GM19035 (cell line): ENCODE data around the gene COL9A2.

ENCODE experiments used
- ATAC-seq: cut with Tn5 transposase; IDR thresholded peaks from one replicate; pipeline ENCODE4 v1.9.1; 2021; ENCODE audit not compliant: unreplicated experiment

The COL9A2 gene

DNA sequence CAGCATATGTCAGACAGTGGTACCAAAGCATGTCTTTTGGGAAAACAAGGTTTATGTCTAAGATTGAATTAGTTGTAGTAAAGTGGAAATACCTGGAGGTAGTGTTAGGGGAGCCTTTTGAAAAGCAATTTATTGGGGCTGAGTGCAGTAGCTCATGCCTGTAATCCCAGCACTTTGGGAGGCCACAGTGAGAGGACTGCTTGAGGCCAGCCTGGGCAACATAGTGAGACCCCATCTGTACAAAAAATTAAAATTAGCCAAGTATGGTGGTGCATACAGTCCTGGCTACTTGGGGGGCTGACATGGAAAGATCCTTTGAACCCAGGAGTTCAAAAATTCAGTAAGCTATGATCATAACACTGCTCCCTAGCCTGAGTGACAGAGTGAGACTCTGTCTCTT lies 51.8 kb downstream of the COL9A2 start:
- no peak for ATAC-seq

- no peak for ATAC-seq
These were observed 52.7 kb downstream of the COL9A2 start for GRCh38 chr1:40264354-40264781.

- no peak for ATAC-seq
These were observed 58.7 kb downstream of the COL9A2 start for GRCh38 chr1:40258445-40258769.

DNA sequence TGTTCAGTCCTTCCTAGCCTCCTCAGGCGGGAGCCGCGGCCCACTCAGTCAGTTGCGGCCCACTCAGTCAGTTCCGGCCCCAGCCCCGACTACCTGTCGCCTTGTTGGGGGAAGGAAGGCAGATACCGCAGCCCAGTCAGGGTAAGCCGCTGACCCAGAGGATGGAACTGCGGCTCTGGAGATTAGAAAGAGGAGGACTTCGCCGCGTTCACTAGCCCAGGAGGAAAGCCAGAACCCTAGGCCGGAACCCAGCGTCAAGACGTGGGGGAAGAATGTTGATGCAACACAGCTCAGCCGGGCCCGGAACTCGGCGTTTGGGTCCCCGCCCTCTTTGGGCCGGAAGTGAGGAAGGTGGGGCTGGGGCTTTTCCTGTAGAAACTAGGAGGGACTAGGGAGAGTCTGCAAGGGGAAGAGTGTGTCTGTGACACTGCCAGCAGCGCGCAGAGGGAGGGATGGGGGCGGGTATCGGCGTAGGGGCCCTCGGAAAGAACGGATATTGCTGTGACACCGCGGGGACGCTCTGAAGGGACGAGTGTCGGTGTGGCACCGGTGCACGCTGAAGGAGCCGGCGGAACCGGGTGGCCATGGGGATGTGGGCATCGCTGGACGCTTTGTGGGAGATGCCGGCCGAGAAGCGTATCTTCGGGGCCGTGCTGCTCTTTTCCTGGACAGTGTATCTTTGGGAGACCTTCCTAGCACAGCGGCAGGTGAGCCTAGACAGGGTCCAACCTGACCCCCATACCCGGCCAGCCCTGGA lies 59.2 kb downstream of the COL9A2 start, which contains the start of gene ZMPSTE24:
Gene ZMPSTE24 (plus strand): TSS at position 549 of the 757 bp plus-strand sequence. CDS start 36 bp downstream, at position 585.
- peak; percentile 92 for ATAC-seq

- no peak for ATAC-seq
These were observed 59.8 kb downstream of the COL9A2 start for GRCh38 chr1:40257313-40257687.

DNA sequence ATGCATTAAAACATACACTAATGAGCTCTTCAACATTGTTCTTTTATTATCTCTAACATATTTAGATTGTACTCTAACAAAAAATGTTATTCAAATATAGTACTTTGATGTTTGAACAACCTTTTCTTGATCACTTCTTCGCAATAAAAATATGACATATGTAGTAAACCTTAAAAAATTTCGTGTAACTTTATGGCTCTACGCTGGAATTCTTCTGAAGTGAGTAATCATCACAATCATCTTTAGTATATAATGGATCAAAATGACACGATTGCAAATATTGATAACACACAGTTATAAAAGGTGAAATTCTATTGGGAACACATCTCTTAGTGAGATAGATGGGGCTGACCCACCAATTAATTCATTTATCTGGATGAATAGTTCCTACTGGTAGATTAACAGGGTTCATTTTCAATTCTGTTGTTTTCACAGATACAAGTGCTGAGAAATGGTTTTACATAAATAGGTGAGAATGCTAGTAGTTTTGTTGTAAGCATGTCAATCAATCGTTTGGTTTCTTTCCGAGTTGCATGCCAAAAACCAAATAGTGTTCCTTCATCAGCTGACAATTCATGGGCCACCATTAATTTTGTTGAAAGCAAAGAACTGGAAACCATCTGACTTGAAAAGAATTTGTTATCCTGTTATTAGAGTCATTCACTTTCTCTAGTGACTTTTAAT lies 60.5 kb downstream of the COL9A2 start:
- no peak for ATAC-seq

DNA sequence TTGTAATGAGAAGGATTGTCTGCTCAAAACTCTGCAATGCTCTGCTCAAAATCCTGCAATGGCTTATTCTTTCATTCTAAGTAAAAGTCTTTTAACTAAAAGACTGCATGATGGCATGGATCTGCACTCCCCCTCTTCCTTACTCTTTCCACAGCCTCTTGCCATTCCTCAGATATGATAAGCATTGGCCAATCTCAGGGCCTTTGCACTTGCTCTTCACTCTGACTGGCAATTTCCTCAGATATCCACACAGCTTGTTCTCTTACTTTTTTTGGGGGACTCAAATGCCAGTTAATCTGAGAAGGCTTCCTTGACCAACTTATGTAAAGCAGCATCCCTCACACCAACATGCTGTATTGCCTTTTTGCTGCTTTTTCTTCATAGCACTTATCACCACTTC lies 61.9 kb downstream of the COL9A2 start:
- no peak for ATAC-seq

- no peak for ATAC-seq
These were observed 64.5 kb downstream of the COL9A2 start for GRCh38 chr1:40252601-40253000.

DNA sequence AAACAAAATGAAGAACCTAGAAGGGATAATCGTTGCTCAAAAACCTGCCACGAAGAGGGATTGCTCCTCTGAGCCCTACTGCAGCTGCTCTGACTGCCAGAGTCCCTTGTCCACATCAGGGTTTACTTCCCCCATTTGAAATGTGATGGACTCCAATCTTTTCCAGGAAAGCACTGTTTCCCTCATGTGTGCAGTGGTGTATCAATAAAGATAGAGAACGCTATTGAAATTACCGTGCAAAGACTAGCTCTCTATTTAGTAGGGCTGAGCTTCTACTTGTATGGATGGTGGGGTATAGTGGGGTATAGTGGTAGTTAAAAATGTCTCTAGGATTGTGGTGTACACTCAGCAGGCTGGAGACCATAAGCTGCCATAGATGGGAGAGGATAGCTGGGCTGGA lies 65.6 kb downstream of the COL9A2 start:
- ATAC-seq = no peak
